ENCODE data around the gene GRID1.

The GRID1 gene

GRCh38 chr10:85624511-85624910 lies 742.1 kb downstream of the GRID1 start:
- no peak for DNase-seq

GRCh38 chr10:85623758-85624157 lies 742.8 kb downstream of the GRID1 start:
- no peak for DNase-seq

GRCh38 chr10:85623342-85623741 lies 743.3 kb downstream of the GRID1 start:
- no peak for DNase-seq

- no peak for DNase-seq
Measured at GRCh38 chr10:85622425-85622824, 744.2 kb downstream of the GRID1 start.

- no peak for DNase-seq
Measured at GRCh38 chr10:85621562-85621961, 745.0 kb downstream of the GRID1 start.

GRCh38 chr10:85620807-85621206 lies 745.8 kb downstream of the GRID1 start:
- DNase-seq = no peak

- no peak for DNase-seq
Measured at GRCh38 chr10:85619832-85620231, 746.8 kb downstream of the GRID1 start.

GRCh38 chr10:85618841-85619240 lies 747.8 kb downstream of the GRID1 start:
- no peak for DNase-seq

GRCh38 chr10:85617751-85618546 lies 748.6 kb downstream of the GRID1 start:
- DNase-seq = no peak

GRCh38 chr10:85615556-85615955 lies 751.0 kb downstream of the GRID1 start:
- DNase-seq = no peak

- no peak for DNase-seq
Measured at GRCh38 chr10:85614981-85615380, 751.6 kb downstream of the GRID1 start.

GRCh38 chr10:85614566-85614965 lies 752.0 kb downstream of the GRID1 start:
- no peak for DNase-seq

- no peak for DNase-seq
Measured at GRCh38 chr10:85613391-85613790, 753.2 kb downstream of the GRID1 start.

GRCh38 chr10:85612833-85613232 lies 753.8 kb downstream of the GRID1 start:
- DNase-seq = no peak

- DNase-seq = no peak
Measured at GRCh38 chr10:85612378-85612775, 754.2 kb downstream of the GRID1 start.

GRCh38 chr10:85611746-85612377 lies 754.7 kb downstream of the GRID1 start:
- DNase-seq = no peak

- no peak for DNase-seq
Measured at GRCh38 chr10:85611093-85611740, 755.4 kb downstream of the GRID1 start.

- DNase-seq = no peak
Measured at GRCh38 chr10:85610381-85611092, 756.1 kb downstream of the GRID1 start.

GRCh38 chr10:85609509-85609908 lies 757.1 kb downstream of the GRID1 start:
- DNase-seq = no peak

GRCh38 chr10:85608706-85609105 lies 757.9 kb downstream of the GRID1 start:
- no peak for DNase-seq

GRCh38 chr10:85607043-85607695 lies 759.4 kb downstream of the GRID1 start:
- no peak for DNase-seq

- no peak for DNase-seq
Measured at GRCh38 chr10:85606401-85606800, 760.2 kb downstream of the GRID1 start.

- DNase-seq = no peak
Measured at GRCh38 chr10:85604884-85605283, 761.7 kb downstream of the GRID1 start.

All from inflammatory macrophage treated with lipopolysaccharide for 1 hour (primary cell).